Activated gamma-delta T cell treated with Interleukin-2 at 50 U/mL for 16 hours (primary cell): ENCODE measurements around the gene NOTCH4.
"Not testable (repeated sequence)": the region's sequence is repeated elsewhere in the genome, so short reads cannot be mapped to it uniquely, and the experiment has no call there.

Source experiments
- DNase-seq: peaks from one replicate; pipeline ENCODE4 v3.0.0-alpha.2; 2020

The NOTCH4 gene

GRCh38 chr6:32223258-32224235 is at the start of gene NOTCH4:
TSS of gene NOTCH4 (minus strand) at chr6:32224067. CDS start at chr6:32223928, 139 bp downstream.
- DNase-seq, result no peak

GRCh38 chr6:32271429-32271828 is 47.6 kb upstream of the NOTCH4 start:
- no peak for DNase-seq

GRCh38 chr6:32268459-32268858 is 44.6 kb upstream of the NOTCH4 start:
- DNase-seq, result not testable (repeated sequence)

GRCh38 chr6:32267035-32267434 is 43.2 kb upstream of the NOTCH4 start:
- no peak for DNase-seq

- not testable (repeated sequence) for DNase-seq
Observed at GRCh38 chr6:32257262-32257661, 33.4 kb upstream of the NOTCH4 start.

- DNase-seq, result peak; percentile 40
Observed at GRCh38 chr6:32255199-32256153, 31.6 kb upstream of the NOTCH4 start.

GRCh38 chr6:32254761-32255198 is 30.9 kb upstream of the NOTCH4 start:
- DNase-seq, result no peak

- no peak for DNase-seq
Observed at GRCh38 chr6:32252331-32253009, 28.6 kb upstream of the NOTCH4 start.

GRCh38 chr6:32249262-32249661 is 25.4 kb upstream of the NOTCH4 start:
- no peak for DNase-seq

- no peak for DNase-seq
Observed at GRCh38 chr6:32247401-32247800, 23.5 kb upstream of the NOTCH4 start.

- peak; percentile 73 for DNase-seq
Observed at GRCh38 chr6:32244946-32245398, 21.1 kb upstream of the NOTCH4 start.

GRCh38 chr6:32244270-32244669 is 20.4 kb upstream of the NOTCH4 start:
- DNase-seq, result no peak

- DNase-seq, result not testable (repeated sequence)
Observed at GRCh38 chr6:32242318-32242813, 18.5 kb upstream of the NOTCH4 start.

GRCh38 chr6:32240686-32241085 is 16.8 kb upstream of the NOTCH4 start:
- no peak for DNase-seq

- DNase-seq, result no peak
Observed at GRCh38 chr6:32239462-32239861, 15.6 kb upstream of the NOTCH4 start.

GRCh38 chr6:32234934-32235333 is 11.1 kb upstream of the NOTCH4 start:
- DNase-seq, result no peak

- no peak for DNase-seq
Observed at GRCh38 chr6:32226434-32226833, 2.6 kb upstream of the NOTCH4 start.

GRCh38 chr6:32224696-32225095 is 829 bp upstream of the NOTCH4 start:
- DNase-seq, result no peak

GRCh38 chr6:32222333-32223230 is 1.3 kb downstream of the NOTCH4 start:
- DNase-seq, result no peak

- DNase-seq, result no peak
Observed at GRCh38 chr6:32220021-32220420, 3.8 kb downstream of the NOTCH4 start.

- no peak for DNase-seq
Observed at GRCh38 chr6:32218167-32218566, 5.7 kb downstream of the NOTCH4 start.
